ENCODE results near the gene HSPB9. TPM values are rescaled to one million over a fixed set of nuclear protein-coding genes. Genes with fewer than 3 reads are reported as not detected.

HSPB9 gene, protein sequence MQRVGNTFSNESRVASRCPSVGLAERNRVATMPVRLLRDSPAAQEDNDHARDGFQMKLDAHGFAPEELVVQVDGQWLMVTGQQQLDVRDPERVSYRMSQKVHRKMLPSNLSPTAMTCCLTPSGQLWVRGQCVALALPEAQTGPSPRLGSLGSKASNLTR
- not detected in 2 replicates for total RNA-seq (2012; rRNA removed)

GRCh38 chr17:42122371-42123303, at the start of gene HSPB9:
TSS of gene HSPB9 (plus strand) at chr17:42122804. CDS start at chr17:42122851, 47 bp downstream.
- Histone ChIP-seq H3K4me3 (ENCODE audit: low read length) (no peak within 1 kb of the TSS), H3K9ac (ENCODE audit: low read depth, low read length) (no peak within 1 kb of the TSS), H3K36me3 (ENCODE audit: insufficient read depth, low read length) (peaks cover 32% of the 10 kb centered on the region), H3K4me1 (ENCODE audit: control insufficient read depth, insufficient read depth, low read length) (peaks cover 6% of the 10 kb centered on the region), H3K27me3 (ENCODE audit: control insufficient read depth, insufficient read depth, low read length) (no peaks in the 10 kb centered on the region), H3K4me2 (ENCODE audit: low read length) (no peak within 1 kb of the TSS), H3K9me3 (replicated peaks; ENCODE audit: low read length) (no peaks in the 10 kb centered on the region)

DNA sequence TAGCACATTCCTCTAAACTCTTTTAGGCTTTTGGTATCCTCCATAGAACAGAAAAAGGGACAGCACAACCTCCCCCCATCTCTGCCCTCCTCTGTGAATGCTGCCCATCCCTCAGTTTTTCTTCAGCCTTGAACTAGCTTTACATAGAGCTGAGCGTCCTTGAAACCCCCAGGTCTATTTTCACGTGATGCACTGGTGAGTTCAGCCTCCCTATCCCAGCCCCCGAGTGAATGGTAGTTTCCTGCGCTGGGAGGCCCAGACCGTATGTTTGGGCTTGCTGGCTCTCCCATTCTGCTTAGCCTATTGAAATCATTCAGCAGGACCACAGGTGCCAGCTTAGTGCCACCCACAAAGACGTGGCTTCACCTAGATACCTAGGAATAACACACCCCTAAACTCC, 46.8 kb upstream of the HSPB9 start:
- peaks cover 7% of the 10 kb centered on the region for H3K4me1 ChIP-seq (ENCODE audit: control insufficient read depth, insufficient read depth, low read length)
- peaks cover 38% of the 10 kb centered on the region for H3K27me3 ChIP-seq (ENCODE audit: control insufficient read depth, insufficient read depth, low read length)
- no peak overlapping the region for H3K4me2 ChIP-seq (ENCODE audit: low read length)
- H3K9me3 ChIP-seq (replicated peaks; ENCODE audit: low read length), result no peaks in the 10 kb centered on the region
- no peak overlapping the region for H3K4me3 ChIP-seq (ENCODE audit: low read length)
- no peaks in the 10 kb centered on the region for H3K36me3 ChIP-seq (ENCODE audit: insufficient read depth, low read length)
- no peak overlapping the region for H3K9ac ChIP-seq (ENCODE audit: low read depth, low read length)

GRCh38 chr17:42076797-42077559, 45.6 kb upstream of the HSPB9 start:
- no peaks in the 10 kb centered on the region for H3K36me3 ChIP-seq (ENCODE audit: insufficient read depth, low read length)
- peaks cover 6% of the 10 kb centered on the region for H3K4me1 ChIP-seq (ENCODE audit: control insufficient read depth, insufficient read depth, low read length)
- no peak overlapping the region for H3K4me2 ChIP-seq (ENCODE audit: low read length)
- no peak overlapping the region for H3K9ac ChIP-seq (ENCODE audit: low read depth, low read length)
- peaks cover 36% of the 10 kb centered on the region for H3K27me3 ChIP-seq (ENCODE audit: control insufficient read depth, insufficient read depth, low read length)
- no peak overlapping the region for H3K4me3 ChIP-seq (ENCODE audit: low read length)
- no peaks in the 10 kb centered on the region for H3K9me3 ChIP-seq (replicated peaks; ENCODE audit: low read length)

DNA sequence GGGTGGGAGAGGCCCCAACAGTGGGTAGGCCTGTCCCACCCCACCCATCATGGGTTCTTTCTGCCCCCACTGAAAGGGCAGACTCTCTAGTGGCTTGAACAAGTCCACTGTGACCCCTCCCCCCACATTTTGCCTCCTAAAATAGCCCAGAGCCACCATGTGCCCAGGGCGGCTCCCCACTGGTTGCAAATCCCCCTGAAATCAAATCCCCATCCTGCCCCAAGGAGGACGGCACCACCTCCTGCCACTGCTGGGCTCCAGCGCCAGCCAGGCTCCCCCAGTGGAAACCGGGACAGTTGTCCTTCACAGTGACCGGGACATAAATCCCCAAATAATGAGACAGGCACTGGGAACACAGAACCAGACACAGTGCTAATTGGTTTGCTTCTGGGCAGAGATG, 44.8 kb upstream of the HSPB9 start:
- peaks cover 28% of the 10 kb centered on the region for H3K27me3 ChIP-seq (ENCODE audit: control insufficient read depth, insufficient read depth, low read length)
- H3K4me2 ChIP-seq (ENCODE audit: low read length), result no peak overlapping the region
- H3K36me3 ChIP-seq (ENCODE audit: insufficient read depth, low read length), result no peaks in the 10 kb centered on the region

GRCh38 chr17:42078396-42079043, 44.1 kb upstream of the HSPB9 start:
- H3K4me2 ChIP-seq (ENCODE audit: low read length), result no peak overlapping the region
- H3K36me3 ChIP-seq (ENCODE audit: insufficient read depth, low read length), result no peaks in the 10 kb centered on the region
- no peak overlapping the region for H3K9ac ChIP-seq (ENCODE audit: low read depth, low read length)
- H3K27me3 ChIP-seq (ENCODE audit: control insufficient read depth, insufficient read depth, low read length), result peaks cover 27% of the 10 kb centered on the region
- H3K9me3 ChIP-seq (replicated peaks; ENCODE audit: low read length), result no peaks in the 10 kb centered on the region
- no peaks in the 10 kb centered on the region for H3K4me1 ChIP-seq (ENCODE audit: control insufficient read depth, insufficient read depth, low read length)
- no peak overlapping the region for H3K4me3 ChIP-seq (ENCODE audit: low read length)

More for the DNA sequence above, 44.8 kb upstream of the HSPB9 start:
- no peak overlapping the region for H3K9ac ChIP-seq (ENCODE audit: low read depth, low read length)
- no peaks in the 10 kb centered on the region for H3K4me1 ChIP-seq (ENCODE audit: control insufficient read depth, insufficient read depth, low read length)
- H3K4me3 ChIP-seq (ENCODE audit: low read length), result no peak overlapping the region
- no peaks in the 10 kb centered on the region for H3K9me3 ChIP-seq (replicated peaks; ENCODE audit: low read length)

DNA sequence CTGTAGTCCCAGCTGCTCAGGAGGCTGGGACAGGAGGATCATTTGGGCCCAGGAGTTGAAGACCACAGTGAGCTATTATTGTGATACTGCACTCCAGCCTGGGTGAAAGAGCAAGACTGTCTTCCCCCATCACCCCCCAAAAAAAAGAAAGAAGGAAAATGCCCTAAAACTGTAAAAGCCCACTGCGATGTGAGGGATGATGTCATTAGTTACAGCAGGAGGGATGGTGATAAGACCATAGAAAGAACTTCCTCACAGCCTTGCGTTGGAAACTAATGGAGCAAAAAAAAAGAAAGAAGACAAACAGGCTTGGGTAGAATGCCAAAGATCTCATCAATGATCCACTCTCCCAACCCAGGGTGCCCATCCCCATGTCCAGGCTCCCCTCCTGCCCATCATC, 43.1 kb upstream of the HSPB9 start:
- Histone ChIP-seq H3K9ac (ENCODE audit: low read depth, low read length) (no peak overlapping the region), H3K36me3 (ENCODE audit: insufficient read depth, low read length) (no peaks in the 10 kb centered on the region), H3K27me3 (ENCODE audit: control insufficient read depth, insufficient read depth, low read length) (peaks cover 27% of the 10 kb centered on the region)

GRCh38 chr17:42081516-42082129, 41.0 kb upstream of the HSPB9 start:
- Histone ChIP-seq H3K4me2 (ENCODE audit: low read length) (no peak overlapping the region), H3K4me3 (ENCODE audit: low read length) (no peak overlapping the region), H3K9ac (ENCODE audit: low read depth, low read length) (no peak overlapping the region), H3K36me3 (ENCODE audit: insufficient read depth, low read length) (no peaks in the 10 kb centered on the region), H3K9me3 (replicated peaks; ENCODE audit: low read length) (no peaks in the 10 kb centered on the region), H3K27me3 (ENCODE audit: control insufficient read depth, insufficient read depth, low read length) (peaks cover 27% of the 10 kb centered on the region), H3K4me1 (ENCODE audit: control insufficient read depth, insufficient read depth, low read length) (no peaks in the 10 kb centered on the region)

More for the DNA sequence above, 43.1 kb upstream of the HSPB9 start:
- Histone ChIP-seq H3K4me2 (ENCODE audit: low read length) (no peak overlapping the region), H3K4me3 (ENCODE audit: low read length) (no peak overlapping the region), H3K9me3 (replicated peaks; ENCODE audit: low read length) (no peaks in the 10 kb centered on the region), H3K4me1 (ENCODE audit: control insufficient read depth, insufficient read depth, low read length) (no peaks in the 10 kb centered on the region)

DNA sequence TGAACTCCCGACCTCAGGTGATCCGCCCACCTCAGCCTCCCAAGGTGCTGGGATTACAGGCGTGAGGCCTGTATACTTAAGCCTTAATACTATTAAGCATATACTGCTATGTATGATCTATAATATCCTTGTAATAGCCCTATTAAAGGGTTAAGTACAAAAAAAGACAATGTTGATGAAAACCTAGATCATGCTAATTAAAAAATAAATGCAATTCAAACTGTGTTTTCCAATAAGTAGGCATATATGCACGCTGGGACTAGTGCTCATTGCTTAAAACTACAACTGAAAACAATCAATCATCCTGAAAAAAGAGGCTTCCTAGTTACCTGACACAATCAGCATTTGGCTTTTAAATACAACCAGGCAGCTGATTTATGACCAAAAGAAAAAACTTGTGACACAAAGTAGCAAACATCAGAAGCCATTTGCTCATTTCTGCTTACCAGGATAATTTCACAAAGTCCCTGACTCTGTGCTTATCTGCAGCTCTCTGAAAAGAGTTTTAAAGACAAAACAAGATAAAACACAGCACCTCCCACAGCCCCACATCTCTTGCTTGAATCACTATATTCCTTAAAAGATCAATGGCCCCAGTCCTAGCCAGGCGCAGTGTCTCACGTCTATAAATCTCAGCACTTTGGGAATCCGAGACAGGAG, 35.4 kb upstream of the HSPB9 start:
- Histone ChIP-seq H3K4me3 (ENCODE audit: low read length) (no peak overlapping the region), H3K9ac (ENCODE audit: low read depth, low read length) (no peak overlapping the region), H3K36me3 (ENCODE audit: insufficient read depth, low read length) (no peaks in the 10 kb centered on the region), H3K4me1 (ENCODE audit: control insufficient read depth, insufficient read depth, low read length) (no peaks in the 10 kb centered on the region), H3K4me2 (ENCODE audit: low read length) (no peak overlapping the region), H3K27me3 (ENCODE audit: control insufficient read depth, insufficient read depth, low read length) (peaks cover 31% of the 10 kb centered on the region), H3K9me3 (replicated peaks; ENCODE audit: low read length) (no peaks in the 10 kb centered on the region)

DNA sequence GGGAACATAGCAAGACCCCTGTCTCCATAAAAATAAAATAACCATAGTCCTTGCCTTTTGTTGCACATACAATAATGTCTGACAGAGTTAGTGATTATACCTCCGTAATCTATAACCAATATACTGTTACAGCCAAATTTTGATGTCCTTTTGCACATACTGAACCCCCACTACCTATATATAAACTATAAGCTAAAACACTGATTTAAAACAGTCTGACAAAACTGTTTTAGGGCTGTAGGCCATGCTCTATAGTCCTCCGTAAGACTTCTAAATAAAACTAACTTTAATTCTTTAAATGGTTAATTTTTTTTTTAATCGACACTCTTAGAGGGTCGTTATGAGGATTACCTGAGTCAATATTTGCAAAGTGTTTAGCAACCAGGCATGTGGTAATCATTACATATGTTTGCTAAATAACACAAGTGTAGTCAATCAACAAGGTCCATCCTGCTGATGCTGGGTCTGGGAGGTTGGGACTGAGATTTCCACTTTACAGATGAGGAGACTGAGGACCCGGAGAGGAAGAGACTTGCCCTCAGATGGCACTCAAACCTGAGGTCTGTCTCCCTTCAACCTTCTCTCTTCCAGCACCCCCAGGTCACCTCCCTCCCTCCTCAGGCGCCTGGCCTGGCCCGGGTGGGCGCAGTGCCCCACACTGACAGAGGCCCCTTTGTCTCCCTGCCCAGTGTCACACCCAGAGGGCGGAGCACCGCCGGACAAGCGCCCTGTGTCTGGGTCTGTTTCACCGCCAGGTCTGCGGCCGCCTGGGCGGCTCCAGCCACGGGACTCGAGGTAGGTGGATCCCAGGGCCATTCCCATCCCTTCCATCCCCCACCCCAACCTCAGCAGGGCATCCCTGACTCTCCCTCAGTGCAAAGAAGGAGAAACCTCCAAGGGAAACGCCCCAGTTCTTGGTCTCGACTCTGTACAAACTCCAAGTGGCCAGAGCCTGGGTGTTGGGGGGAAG, 34.6 kb upstream of the HSPB9 start:
- Histone ChIP-seq H3K27me3 (ENCODE audit: control insufficient read depth, insufficient read depth, low read length) (peaks cover 31% of the 10 kb centered on the region), H3K9ac (ENCODE audit: low read depth, low read length) (no peak overlapping the region), H3K4me1 (ENCODE audit: control insufficient read depth, insufficient read depth, low read length) (no peaks in the 10 kb centered on the region), H3K4me2 (ENCODE audit: low read length) (no peak overlapping the region), H3K36me3 (ENCODE audit: insufficient read depth, low read length) (no peaks in the 10 kb centered on the region), H3K9me3 (replicated peaks; ENCODE audit: low read length) (no peaks in the 10 kb centered on the region), H3K4me3 (ENCODE audit: low read length) (no peak overlapping the region)

DNA sequence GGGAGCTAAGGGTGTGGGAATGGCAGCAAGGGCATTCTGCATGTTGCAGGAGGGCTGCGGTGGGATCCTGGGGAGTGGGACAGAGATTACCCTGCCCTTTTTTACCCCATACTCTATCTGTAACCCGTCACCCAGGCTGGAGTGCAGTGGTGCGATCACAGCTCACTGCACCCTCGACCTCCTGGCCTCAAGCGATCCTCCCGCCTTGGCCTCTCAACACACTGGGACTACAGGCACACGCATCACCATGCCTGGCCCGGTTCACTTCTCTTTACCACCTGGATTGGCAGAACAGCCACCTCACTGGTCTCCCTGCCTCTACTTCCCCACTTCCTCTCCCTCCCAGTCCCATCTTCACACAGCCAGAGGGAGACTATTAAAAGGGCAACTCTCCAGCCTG, 33.9 kb upstream of the HSPB9 start:
- no peak overlapping the region for H3K4me3 ChIP-seq (ENCODE audit: low read length)
- H3K4me1 ChIP-seq (ENCODE audit: control insufficient read depth, insufficient read depth, low read length), result no peaks in the 10 kb centered on the region
- no peaks in the 10 kb centered on the region for H3K36me3 ChIP-seq (ENCODE audit: insufficient read depth, low read length)
- H3K4me2 ChIP-seq (ENCODE audit: low read length), result no peak overlapping the region
- H3K27me3 ChIP-seq (ENCODE audit: control insufficient read depth, insufficient read depth, low read length), result peaks cover 31% of the 10 kb centered on the region
- H3K9me3 ChIP-seq (replicated peaks; ENCODE audit: low read length), result no peaks in the 10 kb centered on the region
- H3K9ac ChIP-seq (ENCODE audit: low read depth, low read length), result no peak overlapping the region

Measured in skeletal muscle satellite cell (primary cell).